HG02884 (cell line): ENCODE data around the gene SLC22A17.

Experiments used
- ATAC-seq: cut with Tn5 transposase; IDR thresholded peaks from one replicate; pipeline ENCODE4 v1.9.1; 2021; ENCODE audit warnings: mild to moderate bottlenecking, moderate library complexity; ENCODE audit not compliant: unreplicated experiment

SLC22A17 gene

GRCh38 chr14:23382276-23382675 lies 29.6 kb upstream of the SLC22A17 start:
- ATAC-seq = no peak

DNA sequence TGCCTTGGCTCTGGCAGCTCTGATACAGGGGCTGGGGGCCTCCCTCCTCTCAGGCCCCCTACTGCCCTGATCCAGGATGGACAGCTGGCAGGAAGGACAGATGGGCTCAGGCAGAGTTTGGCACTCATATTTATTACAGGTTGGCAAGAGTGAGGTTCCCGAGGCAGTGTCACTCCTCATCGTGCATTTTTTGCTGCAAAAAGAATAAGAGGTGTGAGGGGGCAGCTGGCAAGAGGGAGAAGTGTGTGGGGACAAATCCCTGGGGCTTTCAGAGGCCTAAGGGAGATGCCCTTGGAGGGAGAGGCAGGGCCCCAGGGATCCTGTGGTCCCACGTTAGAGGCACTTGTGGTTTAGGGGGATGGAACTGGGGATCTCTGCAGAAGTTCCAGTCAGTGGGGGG lies 29.2 kb upstream of the SLC22A17 start:
- no peak for ATAC-seq

- no peak for ATAC-seq
These were observed 28.3 kb upstream of the SLC22A17 start for GRCh38 chr14:23380976-23381375.

DNA sequence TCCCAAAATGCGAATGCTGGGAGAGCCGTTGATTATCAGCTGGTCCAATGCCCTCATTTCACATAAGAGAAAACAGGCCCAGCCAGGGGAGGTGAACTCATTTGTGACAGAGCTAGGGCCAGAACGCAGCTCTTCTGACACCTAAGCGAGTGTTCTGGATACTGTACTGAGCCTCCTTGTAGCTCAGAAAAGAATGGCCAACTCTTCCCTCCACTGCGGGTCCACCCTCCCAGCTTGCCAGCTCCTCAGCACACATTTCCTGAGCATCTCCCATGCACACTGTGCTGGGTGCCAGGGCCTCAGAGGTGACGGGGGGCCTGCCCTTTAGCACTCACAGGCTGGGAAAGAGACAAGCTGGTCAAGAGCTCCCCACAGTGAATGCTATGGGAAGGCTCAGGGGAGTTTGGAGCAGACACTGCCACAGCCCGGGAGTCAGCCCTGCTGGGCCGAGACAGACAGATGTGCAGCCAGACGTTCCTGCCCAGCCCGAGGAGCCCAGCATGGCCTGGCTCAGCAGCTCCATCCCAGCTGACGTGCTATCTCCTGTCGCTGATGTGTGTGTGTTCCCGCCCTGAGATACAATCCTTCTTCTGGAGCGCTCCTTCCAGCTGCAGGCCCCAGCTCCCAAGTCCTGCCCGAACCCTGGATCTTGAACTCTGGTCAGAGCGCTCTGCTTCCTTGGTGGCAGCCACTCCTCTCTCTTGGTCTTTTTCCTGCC lies 27.7 kb upstream of the SLC22A17 start:
- no peak for ATAC-seq

DNA sequence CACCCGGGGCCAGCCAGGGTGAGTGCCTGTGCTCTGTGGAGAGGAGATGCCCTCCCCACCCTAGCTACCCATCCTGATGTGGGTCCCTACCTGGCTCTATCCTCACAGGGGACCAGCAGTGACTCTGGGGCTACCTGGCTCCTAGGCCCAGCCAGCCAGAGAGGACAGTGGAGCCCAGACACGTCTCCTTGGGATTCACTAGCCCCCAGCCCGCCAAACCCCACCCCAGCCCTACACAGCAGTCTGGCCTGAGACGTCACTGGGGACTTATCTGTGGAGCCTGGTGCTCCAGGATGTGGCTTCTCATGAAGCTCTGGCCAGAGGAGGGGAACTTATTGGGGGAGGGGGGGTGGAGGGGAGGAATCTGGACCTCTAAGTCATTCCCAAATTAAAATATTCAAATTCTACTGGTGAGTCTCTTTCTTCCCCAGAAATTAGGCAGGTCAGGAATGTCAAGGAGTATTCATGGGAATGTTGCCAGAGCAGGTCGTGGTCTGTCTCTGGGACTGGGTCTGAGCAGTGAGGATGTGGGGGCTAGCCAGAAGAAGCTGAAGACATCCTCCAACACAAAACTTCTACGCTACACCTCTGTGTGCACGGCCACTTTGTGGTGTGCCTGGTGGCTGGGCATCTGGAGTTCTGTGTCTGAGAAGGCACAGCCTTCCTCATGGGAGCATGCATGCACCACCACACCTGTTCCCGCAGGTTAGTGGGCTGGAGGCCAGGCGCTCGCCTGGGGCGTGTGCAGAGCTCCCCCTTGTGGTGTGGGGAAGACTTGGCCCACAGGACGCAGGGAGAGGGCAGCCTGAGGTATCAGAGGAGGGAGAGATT lies 26.9 kb upstream of the SLC22A17 start:
- ATAC-seq = no peak

- no peak for ATAC-seq
These were observed 26.0 kb upstream of the SLC22A17 start for GRCh38 chr14:23378612-23379220.

DNA sequence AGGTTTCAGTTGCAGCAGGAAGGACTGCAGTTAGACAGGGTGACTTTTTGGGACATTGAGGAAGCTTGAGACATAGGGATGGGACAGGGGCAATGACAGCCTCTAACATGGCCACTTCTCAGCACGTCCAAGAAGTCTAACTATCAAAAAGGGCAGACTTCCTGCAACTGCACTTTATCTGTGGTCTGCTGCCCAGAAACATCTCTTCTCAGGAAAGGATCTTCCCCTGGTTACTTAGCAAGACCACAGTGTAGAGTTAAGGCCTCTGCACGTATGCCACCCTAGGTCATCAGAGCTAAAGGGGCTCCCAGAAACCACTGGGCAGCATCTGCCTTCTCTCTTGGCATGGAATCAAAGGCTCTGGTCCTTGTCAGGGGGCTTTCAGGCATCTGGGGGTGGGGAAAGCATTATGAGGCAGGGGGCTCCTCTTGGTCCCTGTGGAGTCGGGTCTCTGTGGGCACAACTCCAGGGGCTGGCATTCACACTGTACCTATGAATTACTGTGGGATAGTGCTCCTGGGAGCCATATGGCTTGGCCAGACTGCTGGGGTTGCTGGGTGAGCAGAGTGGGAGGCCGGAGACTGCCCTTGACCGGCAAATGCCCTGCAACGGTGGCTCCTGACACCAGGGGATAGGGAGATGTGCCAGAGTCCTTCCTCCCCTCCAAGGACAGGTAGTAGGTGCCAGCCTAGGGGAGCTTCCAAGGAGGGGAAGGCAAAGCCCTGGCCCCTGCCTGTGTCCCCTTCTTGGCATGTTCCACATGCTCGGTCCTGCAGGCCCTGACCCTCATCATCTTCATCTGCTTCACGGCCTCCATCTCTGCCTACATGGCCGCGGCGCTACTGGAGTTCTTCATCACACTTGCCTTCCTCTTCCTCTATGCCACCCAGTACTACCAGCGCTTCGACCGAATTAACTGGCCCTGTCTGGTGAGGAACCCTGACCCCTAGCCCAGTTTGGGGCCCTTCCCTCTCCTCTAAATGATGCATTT lies 25.2 kb upstream of the SLC22A17 start:
- ATAC-seq = no peak

DNA sequence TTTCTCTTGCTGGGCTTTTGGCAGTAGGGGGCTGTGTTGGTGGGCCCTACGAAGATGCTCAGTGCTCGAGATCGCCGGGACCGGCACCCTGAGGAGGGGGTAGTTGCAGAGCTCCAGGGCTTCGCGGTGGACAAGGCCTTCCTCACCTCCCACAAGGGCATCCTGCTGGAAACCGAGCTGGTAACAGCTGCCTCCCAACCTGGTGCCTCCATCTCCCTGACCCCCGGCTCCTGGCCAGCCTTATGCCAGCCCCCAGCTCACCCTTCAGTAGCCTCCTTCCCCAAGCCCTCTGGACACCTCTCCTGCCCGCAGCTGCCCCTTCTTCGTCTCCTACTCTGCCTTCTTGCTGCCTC lies 24.5 kb upstream of the SLC22A17 start:
- no peak for ATAC-seq

DNA sequence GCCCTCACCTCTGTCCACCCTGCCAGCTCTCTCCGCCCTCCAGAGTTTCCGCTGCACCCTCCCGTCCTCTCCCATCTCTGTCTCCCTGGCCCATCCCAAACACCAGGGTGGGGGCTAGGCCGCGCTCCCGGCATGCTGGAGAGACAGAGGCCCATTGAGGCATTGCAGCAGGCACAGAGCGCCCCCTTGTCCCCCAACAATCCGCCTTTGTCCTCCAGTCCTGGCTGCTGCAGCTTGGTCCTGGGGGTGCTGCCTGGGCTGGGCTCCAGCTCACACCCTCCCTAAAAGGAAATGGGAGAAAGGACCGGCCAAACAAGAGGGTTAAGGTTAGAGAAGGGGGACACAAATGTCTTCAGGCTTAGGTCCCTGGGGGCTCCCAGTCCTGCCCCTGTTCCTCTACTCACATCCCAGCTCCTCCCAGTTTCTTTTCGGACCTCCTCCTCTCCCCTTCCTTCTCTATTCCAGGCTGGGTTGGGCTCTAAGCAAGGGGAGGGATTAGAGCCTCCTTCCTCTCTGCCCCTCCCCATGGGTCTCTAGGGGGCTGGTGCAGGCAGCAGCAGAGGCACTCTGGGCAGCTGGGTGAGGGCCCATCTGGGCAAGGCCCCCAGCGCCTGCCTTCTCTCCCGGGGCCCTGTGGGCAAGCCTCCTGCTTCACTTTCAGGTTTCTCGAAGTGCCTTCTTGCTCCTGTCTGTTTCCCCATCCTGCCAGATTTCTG lies 24.0 kb upstream of the SLC22A17 start, which contains the start of gene CMTM5:
CMTM5 (plus strand) TSS at position 565 of the 716 bp plus-strand sequence. CDS start 206 bp downstream, outside the sequence.
- no peak for ATAC-seq

- ATAC-seq = no peak
These were observed 23.0 kb upstream of the SLC22A17 start for GRCh38 chr14:23375527-23376251.

DNA sequence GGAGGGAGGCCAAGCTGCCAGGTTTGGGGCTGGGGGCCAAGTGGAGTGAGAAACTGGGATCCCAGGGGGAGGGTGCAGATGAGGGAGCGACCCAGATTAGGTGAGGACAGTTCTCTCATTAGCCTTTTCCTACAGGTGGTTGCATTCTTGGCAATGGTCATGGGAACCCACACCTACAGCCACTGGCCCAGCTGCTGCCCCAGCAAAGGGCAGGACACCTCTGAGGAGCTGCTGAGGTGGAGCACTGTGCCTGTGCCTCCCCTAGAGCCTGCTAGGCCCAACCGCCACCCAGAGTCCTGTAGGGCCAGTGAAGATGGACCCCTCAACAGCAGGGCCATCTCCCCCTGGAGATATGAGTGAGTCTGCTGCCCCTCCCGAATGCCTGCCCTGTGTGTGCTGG lies 20.4 kb upstream of the SLC22A17 start:
- ATAC-seq = no peak

GRCh38 chr14:23372509-23372908 lies 19.8 kb upstream of the SLC22A17 start, which contains the start of gene IL25:
Gene IL25, plus strand, starts transcription at chr14:23372809.
- ATAC-seq = no peak

DNA sequence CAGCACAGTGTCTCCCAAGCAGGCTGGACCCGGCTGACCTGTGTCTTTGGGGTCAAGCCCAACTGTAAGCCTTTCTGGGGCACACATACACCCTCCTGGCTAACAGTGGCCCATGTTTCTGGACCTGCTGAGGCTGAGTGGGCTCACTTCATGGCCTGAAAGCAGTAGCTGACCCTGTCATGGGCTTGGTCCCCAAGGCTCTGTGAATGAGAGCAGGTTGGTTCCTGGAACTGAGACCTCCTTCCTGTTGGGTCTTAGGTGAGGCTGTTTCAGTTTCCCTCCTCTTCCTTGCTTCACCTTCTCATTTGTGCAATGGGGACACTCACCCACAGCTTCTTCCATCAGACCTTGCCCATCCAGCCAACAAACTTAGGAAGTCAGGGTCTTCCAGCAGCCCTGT lies 19.2 kb upstream of the SLC22A17 start:
- ATAC-seq = no peak

DNA sequence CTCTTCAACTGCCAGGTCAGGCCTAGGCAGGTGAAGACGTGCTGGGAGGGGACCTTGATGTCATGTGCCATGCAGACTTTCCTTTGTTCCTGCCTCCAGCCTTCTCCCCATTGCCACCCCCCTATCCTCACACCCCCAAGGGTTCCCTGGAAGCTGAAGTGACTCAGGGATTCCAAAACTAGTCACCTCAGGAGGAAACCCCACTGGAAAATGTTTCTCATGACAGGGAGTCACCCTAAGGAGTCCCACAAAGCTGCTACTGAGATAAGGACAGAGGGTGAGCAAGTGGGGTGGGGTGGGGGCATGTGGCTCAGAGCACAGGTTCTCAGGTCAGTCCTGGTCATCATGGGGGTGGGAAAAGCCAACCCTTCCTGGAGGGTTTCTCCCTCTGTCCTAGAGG lies 17.5 kb upstream of the SLC22A17 start:
- ATAC-seq = no peak

GRCh38 chr14:23366426-23366921 lies 13.8 kb upstream of the SLC22A17 start:
- no peak for ATAC-seq

GRCh38 chr14:23365732-23366425 lies 13.2 kb upstream of the SLC22A17 start:
- ATAC-seq = no peak

GRCh38 chr14:23365036-23365731 lies 12.5 kb upstream of the SLC22A17 start, which contains the start of gene EFS:
Gene EFS, minus strand, starts transcription at chr14:23365172. Its CDS starts 147 bp downstream, at chr14:23365025.
- no peak for ATAC-seq
